ENCODE measurements around the gene RCAN3.
A peak's percentile ranks its signal among the peaks of the same experiment; 100 is the strongest.
"Not testable (repeated sequence)": the region's sequence is repeated elsewhere in the genome, so short reads cannot be mapped to it uniquely, and the experiment has no call there.

Gene RCAN3

GRCh38 chr1:24459551-24460266, 42.9 kb upstream of the RCAN3 start:
- POLR2A ChIA-PET: no interaction called here
- no peak overlapping the region for H3K27ac ChIP-seq (ENCODE audit: extremely low read depth, low read depth, low read length)
- CTCF ChIA-PET: interaction anchor here (1.1 kb wide), 1 partner anchor 69 kb away, joined by 3 read pairs; no protein-coding TSS in a partner anchor

GRCh38 chr1:24462128-24462527, 40.5 kb upstream of the RCAN3 start:
- POLR2A ChIA-PET; H3K4me3 ChIP-seq (ENCODE audit: low read depth, low read length); H3K27ac ChIP-seq (ENCODE audit: extremely low read depth, low read depth, low read length); H3K4me1 ChIP-seq (ENCODE audit: control insufficient read depth, insufficient read depth, low read length); H3K9me3 ChIP-seq (ENCODE audit: control insufficient read depth, insufficient read depth, low read depth, low read length): not testable (repeated sequence)
- CTCF ChIA-PET: interaction anchor here (0.6 kb wide), 1 partner anchor 75 kb away, joined by 3 read pairs; no protein-coding TSS in a partner anchor
- peak; percentile 55 for TF ChIP-seq SETDB1 (IDR thresholded peaks at IDR 0.05; ENCODE audit: insufficient read length, low read length)
- peaks cover 0 to 69% of the 10 kb centered on the region in 2 experiments for H3K36me3 ChIP-seq (ENCODE audit: control insufficient read depth in 2 of 2, insufficient read depth in 1 of 2, low read length in 2 of 2)

More at GRCh38 chr1:24459551-24460266, 42.9 kb upstream of the RCAN3 start:
- Histone ChIP-seq H3K36me3 (ENCODE audit: control insufficient read depth in 2 of 2, insufficient read depth in 1 of 2, low read length in 2 of 2) (peaks cover 0 to 69% of the 10 kb centered on the region in 2 experiments), H3K4me3 (ENCODE audit: low read depth, low read length) (no peak overlapping the region), H3K4me1 (ENCODE audit: control insufficient read depth, insufficient read depth, low read length) (no peaks in the 10 kb centered on the region), H3K9me3 (ENCODE audit: control insufficient read depth, insufficient read depth, low read depth, low read length) (no peaks in the 10 kb centered on the region)
- TF ChIP-seq ZNF580 (tag by site-specific recombination; IDR thresholded peaks at IDR 0.05): no peak
- no peak for TF ChIP-seq ZNF248 (tag by site-specific recombination; IDR thresholded peaks at IDR 0.05)
- TF ChIP-seq, protein P1, sequence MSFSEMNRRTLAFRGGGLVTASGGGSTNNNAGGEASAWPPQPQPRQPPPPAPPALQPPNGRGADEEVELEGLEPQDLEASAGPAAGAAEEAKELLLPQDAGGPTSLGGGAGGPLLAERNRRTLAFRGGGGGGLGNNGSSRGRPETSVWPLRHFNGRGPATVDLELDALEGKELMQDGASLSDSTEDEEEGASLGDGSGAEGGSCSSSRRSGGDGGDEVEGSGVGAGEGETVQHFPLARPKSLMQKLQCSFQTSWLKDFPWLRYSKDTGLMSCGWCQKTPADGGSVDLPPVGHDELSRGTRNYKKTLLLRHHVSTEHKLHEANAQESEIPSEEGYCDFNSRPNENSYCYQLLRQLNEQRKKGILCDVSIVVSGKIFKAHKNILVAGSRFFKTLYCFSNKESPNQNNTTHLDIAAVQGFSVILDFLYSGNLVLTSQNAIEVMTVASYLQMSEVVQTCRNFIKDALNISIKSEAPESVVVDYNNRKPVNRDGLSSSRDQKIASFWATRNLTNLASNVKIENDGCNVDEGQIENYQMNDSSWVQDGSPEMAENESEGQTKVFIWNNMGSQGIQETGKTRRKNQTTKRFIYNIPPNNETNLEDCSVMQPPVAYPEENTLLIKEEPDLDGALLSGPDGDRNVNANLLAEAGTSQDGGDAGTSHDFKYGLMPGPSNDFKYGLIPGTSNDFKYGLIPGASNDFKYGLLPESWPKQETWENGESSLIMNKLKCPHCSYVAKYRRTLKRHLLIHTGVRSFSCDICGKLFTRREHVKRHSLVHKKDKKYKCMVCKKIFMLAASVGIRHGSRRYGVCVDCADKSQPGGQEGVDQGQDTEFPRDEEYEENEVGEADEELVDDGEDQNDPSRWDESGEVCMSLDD (tag by site-specific recombination; IDR thresholded peaks at IDR 0.05): no peak
- TF ChIP-seq ZBTB44 (tag by site-specific recombination; IDR thresholded peaks at IDR 0.05): no peak
- no peak for TF ChIP-seq ZNF394 (tag by site-specific recombination; IDR thresholded peaks at IDR 0.05; ENCODE audit: borderline replicate concordance)
- TF ChIP-seq ZNF544 (tag by site-specific recombination; IDR thresholded peaks at IDR 0.05): no peak
- TF ChIP-seq ZBTB1 (tag by site-specific recombination; IDR thresholded peaks at IDR 0.05): no peak
- TF ChIP-seq SETDB1 (IDR thresholded peaks at IDR 0.05; ENCODE audit: insufficient read length, low read length): no peak
- TF ChIP-seq, protein P2, sequence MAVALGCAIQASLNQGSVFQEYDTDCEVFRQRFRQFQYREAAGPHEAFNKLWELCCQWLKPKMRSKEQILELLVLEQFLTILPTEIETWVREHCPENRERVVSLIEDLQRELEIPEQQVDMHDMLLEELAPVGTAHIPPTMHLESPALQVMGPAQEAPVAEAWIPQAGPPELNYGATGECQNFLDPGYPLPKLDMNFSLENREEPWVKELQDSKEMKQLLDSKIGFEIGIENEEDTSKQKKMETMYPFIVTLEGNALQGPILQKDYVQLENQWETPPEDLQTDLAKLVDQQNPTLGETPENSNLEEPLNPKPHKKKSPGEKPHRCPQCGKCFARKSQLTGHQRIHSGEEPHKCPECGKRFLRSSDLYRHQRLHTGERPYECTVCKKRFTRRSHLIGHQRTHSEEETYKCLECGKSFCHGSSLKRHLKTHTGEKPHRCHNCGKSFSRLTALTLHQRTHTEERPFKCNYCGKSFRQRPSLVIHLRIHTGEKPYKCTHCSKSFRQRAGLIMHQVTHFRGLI (tag by site-specific recombination; IDR thresholded peaks at IDR 0.05): no peak
- TF ChIP-seq KLF8 (tag by site-specific recombination; IDR thresholded peaks at IDR 0.05): no peak
- TF ChIP-seq ZNF23 (tag by site-specific recombination; IDR thresholded peaks at IDR 0.05; ENCODE audit: borderline replicate concordance): no peak
- TF ChIP-seq ZNF654 (tag by site-specific recombination; IDR thresholded peaks at IDR 0.05; ENCODE audit: low read depth): no peak
- no peak for TF ChIP-seq KLF10 (tag by site-specific recombination; IDR thresholded peaks at IDR 0.05)
- no peak for TF ChIP-seq ZNF121 (tag by site-specific recombination; IDR thresholded peaks at IDR 0.05)
- no peak for TF ChIP-seq ZXDB (tag by site-specific recombination; IDR thresholded peaks at IDR 0.05)
- TF ChIP-seq ZNF184 (tag by site-specific recombination; IDR thresholded peaks at IDR 0.05): no peak

All from HEK293 (cell line).